ENCODE data around the gene IPO8.
A peak's percentile ranks its signal among the peaks of the same experiment; 100 is the strongest.
"Not testable (repeated sequence)": the region's sequence is repeated elsewhere in the genome, so short reads cannot be mapped to it uniquely, and the experiment has no call there.

IPO8 gene

GRCh38 chr12:30687265-30687986 is 8.2 kb downstream of the IPO8 start:
- DNase-seq = no peak

DNA sequence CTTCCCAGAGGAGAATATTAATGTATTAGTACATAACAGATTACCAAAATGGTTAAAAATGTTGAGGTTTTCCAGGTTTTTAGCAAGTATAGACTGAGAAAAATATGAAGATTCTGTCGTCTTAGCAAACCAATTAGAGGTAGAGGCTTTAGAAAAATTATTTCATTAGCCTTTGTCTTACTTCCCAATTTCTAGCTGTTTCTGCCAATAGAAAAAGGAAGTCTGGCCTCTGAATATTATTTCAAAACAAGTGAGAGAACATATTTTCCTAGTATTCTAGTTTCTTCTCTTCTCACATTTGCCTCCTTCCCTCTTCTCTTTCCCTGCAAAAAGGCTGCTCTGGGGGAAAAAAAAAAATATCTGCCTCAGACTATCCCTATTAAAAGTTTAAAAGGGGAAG is 16.4 kb downstream of the IPO8 start:
- DNase-seq = no peak

DNA sequence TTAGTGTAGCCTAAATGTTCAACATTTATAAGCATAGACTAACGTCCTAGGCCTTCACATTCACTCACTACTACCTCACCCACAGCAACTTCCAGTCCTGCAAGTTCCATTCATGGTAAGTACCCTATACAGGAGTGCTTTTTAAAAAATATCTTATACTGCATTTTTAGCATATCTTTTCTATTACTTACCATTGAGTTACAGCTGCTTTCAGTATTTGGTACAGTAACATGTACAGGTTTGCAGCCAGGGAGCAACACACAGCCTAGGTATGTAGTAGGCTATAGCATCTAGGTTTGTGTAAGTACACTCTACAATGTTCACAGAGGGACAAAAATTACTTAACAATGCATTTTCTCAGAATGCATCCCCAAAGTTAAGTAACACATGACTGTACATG is 17.4 kb downstream of the IPO8 start:
- no peak for DNase-seq

- no peak for DNase-seq
Observed at GRCh38 chr12:30661210-30661609, 34.5 kb downstream of the IPO8 start.

DNA sequence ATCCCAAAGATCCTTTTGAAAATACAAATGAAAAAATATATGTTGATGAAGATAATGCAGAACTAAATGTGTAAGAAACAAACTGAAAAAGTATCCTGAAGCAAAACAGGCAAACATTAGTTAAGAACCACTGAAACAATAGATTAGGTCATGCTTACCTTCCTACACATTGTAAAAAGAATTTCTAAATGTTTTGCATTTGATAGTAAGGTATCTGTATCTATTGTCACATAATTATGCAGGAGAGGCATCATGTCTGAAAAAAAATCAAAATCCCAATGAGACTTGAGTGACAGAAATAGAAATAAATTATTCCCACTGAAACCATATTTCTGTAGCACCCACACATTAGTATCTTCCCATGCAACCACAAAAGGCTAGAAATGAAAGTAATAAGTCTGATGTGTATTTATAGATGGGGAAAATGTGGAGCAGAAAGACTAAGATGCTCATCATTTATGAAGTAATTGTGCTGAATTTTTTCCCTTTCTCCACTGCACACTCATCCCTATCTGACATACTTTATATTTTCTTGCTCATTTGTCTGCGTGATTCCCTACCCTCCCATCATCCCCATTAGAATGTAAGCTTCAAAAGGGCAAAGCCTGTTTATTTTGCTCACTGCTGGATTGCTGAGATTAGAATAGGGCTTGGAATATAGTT is 43.5 kb downstream of the IPO8 start:
- DNase-seq = no peak

GRCh38 chr12:30646821-30647220 is 48.8 kb downstream of the IPO8 start:
- no peak for DNase-seq

GRCh38 chr12:30643366-30643765 is 52.3 kb downstream of the IPO8 start:
- peak; percentile 27 for DNase-seq

DNA sequence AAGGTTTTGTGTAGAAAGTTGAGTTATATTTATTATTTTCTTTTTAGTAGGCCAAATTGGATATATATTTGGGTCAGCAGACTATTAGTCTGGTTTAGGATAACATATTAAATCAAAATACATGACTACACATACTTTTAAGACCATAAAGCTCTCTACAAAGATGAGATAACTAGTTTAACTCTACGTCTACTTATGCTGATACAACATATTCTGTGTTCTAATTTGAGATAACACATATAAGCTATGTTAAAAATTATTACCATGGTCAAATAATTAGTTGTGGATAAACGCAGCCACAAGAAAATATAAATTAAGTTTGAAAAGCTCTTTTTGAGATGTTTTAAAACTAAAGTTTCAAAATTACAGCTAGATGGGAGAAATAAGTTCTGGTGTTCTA is 55.3 kb downstream of the IPO8 start:
- DNase-seq = no peak

DNA sequence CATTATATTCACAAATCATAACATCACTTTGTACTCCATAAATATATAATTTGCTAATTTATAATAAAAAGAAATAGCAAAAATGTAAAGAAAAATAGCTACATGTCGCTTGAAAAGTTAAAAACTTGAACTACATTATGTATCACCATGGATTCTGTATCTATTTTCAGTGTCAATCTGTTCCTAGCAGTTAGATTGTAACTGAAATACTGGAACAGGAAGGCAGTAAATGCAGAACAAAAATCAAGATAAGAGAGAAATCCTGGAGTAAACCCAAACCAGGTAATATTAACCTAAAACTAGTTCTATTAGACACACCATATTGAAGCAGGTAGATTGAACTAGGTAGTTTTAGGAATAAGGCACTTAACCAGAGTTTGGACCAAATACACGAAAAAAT is 60.3 kb downstream of the IPO8 start:
- no peak for DNase-seq

GRCh38 chr12:30631740-30632139 is 63.9 kb downstream of the IPO8 start:
- no peak for DNase-seq

DNA sequence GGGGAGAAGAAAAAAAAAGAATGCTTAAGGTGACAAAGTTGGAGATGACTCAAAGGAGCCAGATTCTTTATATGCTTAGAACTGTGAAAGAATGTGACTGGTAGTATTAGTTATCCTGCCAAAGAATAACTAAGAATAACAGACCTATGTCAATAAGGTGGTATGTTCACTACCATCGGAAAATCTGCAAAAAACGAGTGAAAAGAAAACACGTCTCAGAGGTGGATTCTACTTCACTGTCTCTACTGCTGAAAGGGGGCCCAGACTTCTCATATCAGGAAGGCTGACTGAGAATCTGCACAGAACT is 64.7 kb downstream of the IPO8 start:
- DNase-seq = no peak

DNA sequence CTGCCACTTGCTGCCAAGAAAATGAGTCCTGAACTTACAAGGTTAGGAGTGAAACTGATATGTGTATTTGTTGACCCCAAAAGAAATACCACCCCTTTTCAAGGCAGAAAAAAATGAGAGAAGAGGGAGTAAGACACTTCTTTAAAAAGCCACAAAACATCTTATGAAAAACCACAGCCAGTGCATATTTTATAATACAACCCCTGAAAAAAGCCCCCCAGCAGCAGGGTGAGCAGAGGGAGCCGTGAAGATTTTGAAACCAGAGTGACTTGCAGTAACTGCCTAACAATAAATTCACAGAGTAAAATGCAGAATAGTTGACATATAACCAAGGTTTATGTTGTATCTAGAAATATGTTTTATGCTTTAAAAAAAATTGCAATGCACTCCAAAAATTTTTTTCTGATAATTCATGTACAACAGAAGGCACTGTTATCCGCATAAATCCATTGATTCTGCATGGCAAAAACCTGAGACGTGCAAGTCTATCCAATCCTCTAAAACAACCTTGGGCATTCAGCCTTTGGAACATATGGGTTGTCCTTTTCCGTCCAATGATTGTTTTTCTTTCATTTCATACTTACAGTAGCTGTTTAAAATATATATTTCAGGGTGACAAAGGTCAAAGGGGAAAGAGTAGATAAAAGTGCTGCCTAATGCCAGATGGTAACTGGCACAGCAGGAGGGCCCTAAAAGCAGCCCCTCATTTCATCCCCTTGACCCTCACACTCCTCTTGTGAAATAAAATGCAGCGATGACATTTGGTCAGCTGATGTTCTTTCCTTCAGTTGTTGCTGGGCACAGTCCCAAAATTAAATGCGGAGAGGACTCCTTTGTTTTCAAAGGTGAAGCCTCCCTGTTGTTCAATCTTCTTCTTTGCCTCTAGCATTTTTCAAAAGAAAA is 65.3 kb downstream of the IPO8 start:
- DNase-seq = no peak

DNA sequence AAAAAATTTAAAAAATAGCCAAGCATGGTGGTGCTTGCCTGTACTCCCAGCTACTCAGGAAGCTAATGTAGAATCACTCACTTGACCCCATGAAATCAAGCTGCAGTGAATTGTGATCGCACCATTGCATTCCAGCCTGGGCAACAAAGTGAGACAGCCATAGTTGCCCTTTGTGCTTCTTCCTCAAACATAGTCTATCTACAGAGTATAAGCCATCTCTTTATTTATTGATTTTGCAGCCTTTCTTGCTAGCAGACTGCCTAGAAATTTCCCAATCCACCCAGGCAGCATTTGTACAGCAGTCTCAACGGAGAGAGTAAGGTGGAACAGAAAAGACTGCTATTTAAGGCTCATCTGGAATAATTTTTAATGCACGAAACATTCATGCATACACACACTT is 68.8 kb downstream of the IPO8 start:
- DNase-seq = no peak

GRCh38 chr12:30624009-30624408 is 71.7 kb downstream of the IPO8 start:
- DNase-seq = no peak

- peak; percentile 67 for DNase-seq
Observed at GRCh38 chr12:30622509-30622908, 73.2 kb downstream of the IPO8 start.

DNA sequence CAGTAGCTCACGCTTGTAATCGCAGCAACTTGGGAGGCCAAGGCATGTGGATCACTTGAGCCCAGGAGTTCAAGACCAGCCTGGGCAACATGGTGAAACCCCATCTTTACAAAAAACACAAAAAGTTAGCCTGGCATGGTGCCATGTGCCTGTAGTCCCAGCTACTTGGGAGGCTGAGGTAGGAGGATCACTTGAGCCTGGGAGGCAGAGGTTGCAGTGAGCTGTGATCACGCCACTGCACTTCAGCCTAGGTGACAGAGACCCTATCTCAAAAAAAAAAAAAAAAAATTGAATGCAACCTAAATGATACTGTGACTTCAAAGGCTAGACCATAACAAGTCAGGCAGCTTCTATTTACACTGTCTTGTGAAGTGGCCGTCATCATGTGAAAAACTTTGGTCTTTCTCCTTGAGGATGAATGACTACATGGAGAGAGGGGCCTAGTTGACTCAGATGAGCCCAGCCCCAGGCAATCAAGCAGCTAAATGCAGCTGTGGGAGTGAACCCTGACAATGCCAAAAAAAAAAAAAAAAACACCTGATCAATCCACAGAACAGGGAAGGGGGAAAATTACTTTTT is 73.9 kb downstream of the IPO8 start:
- DNase-seq = not testable (repeated sequence)

- DNase-seq = no peak
Observed at GRCh38 chr12:30617346-30618016, 78.2 kb downstream of the IPO8 start.

GRCh38 chr12:30614031-30614430 is 81.6 kb downstream of the IPO8 start:
- no peak for DNase-seq

DNA sequence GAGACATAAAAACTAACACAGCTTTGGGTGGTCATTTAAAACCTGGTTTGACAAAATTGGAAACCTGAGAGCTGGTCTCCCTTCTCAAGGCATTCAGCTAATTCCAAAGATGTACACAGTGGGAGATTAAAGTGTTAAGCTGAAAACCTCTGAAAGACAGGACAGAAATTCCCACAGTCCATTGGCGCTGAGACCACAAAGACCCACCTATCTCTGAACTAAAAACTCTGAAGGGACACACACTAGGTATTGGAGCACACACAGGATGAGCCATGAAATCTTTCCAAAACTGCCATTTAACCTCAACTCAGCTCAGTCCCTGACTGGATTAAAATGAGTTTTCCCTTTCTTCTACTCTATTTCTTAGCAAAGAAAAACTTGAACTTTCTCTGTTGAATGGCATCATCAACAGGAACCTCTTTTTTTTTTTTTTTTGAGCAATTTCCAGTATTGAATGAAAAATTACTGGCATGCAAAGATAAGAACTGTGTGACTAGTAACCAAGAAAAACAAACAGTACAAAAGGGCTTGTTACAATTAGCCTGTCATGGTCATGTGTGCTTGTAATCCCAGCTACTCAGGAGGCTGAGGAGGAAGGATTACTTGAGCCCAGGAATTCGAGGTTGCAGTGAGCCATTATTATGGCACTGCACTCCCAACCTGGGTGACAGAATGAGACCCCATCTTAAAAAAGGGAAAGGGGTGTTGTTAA is 82.4 kb downstream of the IPO8 start:
- DNase-seq = peak; percentile 15

- no peak for DNase-seq
Observed at GRCh38 chr12:30610718-30611117, 85.0 kb downstream of the IPO8 start.

DNA sequence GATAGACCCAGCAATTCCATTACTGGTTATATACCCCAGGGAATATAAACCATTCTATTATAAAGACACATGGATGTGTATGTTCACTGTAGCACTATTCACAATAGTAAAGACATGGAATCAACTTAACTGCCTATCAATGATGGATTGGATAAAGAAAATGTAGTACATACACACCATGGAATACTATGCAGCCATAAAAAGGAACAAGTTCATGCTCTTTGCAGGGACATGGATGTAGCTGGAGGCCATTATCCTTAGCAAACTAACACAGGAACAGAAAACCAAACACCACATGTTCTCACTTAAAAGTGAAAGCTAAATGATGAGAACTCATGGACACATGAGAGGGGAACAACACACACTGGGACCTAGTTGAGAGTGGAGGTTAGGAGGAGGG is 85.8 kb downstream of the IPO8 start:
- not testable (repeated sequence) for DNase-seq

- DNase-seq = not testable (repeated sequence)
Observed at GRCh38 chr12:30604302-30604701, 91.4 kb downstream of the IPO8 start.
